Stimulated activated CD4-positive, alpha-beta T cell treated with anti-CD3 and anti-CD28 coated beads, Interleukin-2, amount 100 ng/mL, for 48 hours (primary cell): ENCODE measurements around the gene QPRT.
"Not testable (repeated sequence)": the region's sequence is repeated elsewhere in the genome, so short reads cannot be mapped to it uniquely, and the experiment has no call there.

Experiments
- DNase-seq, 2 donors: peaks; one replicate each; pipeline ENCODE4 v3.0.0-alpha.2; 2020

QPRT gene

GRCh38 chr16:29678691-29679267 is at the start of gene QPRT:
TSS of gene QPRT (plus strand) at chr16:29679180. CDS start at chr16:29679198, 18 bp downstream.
- no peak for DNase-seq

GRCh38 chr16:29629318-29629717 is 49.7 kb upstream of the QPRT start:
- DNase-seq: not testable (repeated sequence)

- not testable (repeated sequence) for DNase-seq
These were observed 47.3 kb upstream of the QPRT start for GRCh38 chr16:29631658-29632057.

DNA sequence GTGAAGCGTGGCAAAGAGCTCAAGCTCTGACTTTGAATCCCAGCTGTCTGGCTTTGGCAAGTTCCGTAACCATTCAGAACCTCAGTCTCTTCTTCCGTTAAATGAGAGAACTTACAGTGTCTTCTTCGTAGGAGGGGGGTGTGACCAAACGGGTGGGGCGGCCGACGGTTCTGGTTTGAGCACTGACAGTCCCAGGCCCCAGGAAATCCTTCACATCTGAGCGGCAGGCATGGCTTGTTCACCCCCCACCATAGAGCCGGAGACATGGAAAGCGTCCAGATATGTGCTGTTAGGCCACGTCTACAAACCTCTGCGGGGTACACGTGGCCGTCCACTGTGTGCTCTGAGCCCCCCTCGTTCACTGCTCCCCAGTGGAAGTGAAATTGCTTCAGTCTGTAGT is 43.1 kb upstream of the QPRT start:
- not testable (repeated sequence) for DNase-seq

GRCh38 chr16:29636368-29636767 is 42.6 kb upstream of the QPRT start:
- DNase-seq: not testable (repeated sequence)

- DNase-seq: not testable (repeated sequence)
These were observed 40.2 kb upstream of the QPRT start for GRCh38 chr16:29638751-29639150.

- no peak for DNase-seq
These were observed 37.4 kb upstream of the QPRT start for GRCh38 chr16:29641561-29641960.

GRCh38 chr16:29643596-29643995 is 35.4 kb upstream of the QPRT start:
- DNase-seq: no peak

GRCh38 chr16:29644338-29644857 is 34.6 kb upstream of the QPRT start:
- no peak for DNase-seq

GRCh38 chr16:29644973-29645693 is 33.8 kb upstream of the QPRT start:
- DNase-seq: no peak

GRCh38 chr16:29645694-29646187 is 33.2 kb upstream of the QPRT start:
- no peak for DNase-seq

- no peak for DNase-seq
These were observed 32.0 kb upstream of the QPRT start for GRCh38 chr16:29646947-29647346.

DNA sequence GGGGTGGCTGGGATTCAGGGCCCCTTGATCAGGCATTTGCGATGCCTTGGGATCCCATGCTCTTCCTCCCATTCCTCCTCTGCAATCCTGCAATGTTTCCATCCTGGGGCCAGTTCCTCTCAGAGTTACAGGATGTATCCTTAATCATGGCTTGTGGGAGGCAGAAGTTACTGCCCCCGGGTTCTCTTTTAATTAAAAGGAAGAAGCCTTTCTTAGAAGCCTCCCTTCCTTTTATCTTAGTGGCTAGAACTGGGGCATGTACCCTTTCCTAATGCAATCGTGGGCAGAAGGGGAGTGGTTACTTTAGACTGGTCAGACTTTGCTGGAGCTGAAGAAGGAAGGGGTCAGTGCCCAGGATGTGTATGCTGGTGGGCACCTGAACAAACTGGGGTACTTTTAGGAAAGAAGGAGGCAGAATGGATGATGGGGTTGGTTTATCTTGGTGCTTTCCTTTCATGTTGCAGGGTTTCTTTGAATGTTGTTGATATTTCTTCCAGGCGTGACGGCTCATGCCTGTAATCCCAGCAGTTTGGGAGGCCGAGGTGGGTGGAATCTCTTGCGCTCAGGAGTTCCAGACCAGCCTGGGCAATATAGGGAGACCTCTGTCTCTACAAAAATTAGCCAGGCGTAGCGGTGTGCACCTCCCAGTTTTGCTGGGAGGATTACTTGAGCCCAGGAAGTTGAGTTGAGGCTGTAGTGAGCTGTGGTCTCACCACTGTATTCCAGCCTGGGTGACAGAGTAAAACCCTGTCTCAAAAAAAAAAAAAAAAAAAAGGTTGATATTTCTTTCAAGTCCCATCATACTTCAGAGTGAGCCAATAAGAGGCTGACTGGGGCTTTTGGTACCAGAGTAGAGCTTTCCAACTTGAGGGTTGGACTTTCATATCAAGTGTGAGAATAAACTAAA is 29.1 kb upstream of the QPRT start:
- no peak for DNase-seq

- no peak for DNase-seq
These were observed 28.2 kb upstream of the QPRT start for GRCh38 chr16:29650771-29651170.

GRCh38 chr16:29651774-29652349 is 27.1 kb upstream of the QPRT start:
- no peak for DNase-seq

DNA sequence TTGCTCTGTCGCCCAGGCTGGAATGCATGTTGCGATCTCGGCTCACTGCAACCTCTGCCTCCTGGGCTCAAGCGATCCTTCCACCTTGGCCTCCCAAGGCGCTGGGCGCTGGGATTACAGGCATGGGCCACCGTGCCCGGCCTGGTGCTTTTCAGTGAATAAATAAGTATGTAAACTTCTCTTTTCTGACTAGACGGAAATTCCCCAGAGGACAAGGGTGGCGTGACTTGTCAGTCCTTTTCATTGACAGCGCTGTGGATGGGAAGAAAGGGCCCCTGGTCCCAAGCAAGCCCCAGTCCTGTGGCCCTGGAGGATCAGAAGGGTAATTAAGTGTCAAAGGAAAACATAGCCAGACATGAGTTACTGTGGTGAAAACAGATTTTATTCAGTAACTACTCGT is 25.5 kb upstream of the QPRT start:
- DNase-seq: no peak

- not testable (repeated sequence) for DNase-seq
These were observed 25.1 kb upstream of the QPRT start for GRCh38 chr16:29653890-29654289.

GRCh38 chr16:29656688-29657523 is 22.1 kb upstream of the QPRT start:
- no peak for DNase-seq

- no peak for DNase-seq
These were observed 20.3 kb upstream of the QPRT start for GRCh38 chr16:29658705-29659104.

GRCh38 chr16:29662000-29662728 is 16.8 kb upstream of the QPRT start:
- no peak for DNase-seq

- DNase-seq: no peak
These were observed 16.3 kb upstream of the QPRT start for GRCh38 chr16:29662729-29663015.
